ENCODE data around the gene FAM98C.

DNA sequence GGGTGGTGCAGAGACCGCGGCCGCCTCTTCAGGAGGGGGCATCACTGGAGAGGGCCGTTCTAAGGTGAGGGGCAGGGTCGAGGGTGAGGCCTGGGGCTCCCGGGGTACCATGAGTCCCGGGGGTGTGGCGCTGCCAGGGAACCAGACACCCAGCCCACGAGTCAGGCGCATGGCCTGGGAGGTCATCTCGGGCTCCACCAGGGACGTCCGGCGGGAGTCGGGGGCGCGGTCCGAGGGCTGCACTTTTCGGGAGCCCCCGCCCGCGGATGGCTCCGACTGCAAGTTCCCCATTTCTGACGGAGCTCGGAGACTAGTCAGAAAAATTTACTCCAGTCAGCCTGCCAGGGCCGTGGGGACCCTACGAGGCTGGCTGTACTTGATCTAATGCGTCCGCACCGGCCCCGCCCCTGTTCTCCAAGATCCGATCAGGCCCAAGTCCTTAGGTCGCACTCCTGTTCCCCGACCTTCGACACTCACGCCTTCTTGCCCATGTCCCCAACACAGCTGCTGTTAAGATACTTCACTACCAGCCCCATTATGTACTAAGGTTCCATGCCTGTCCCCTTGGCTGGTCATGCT lies 15.8 kb upstream of the FAM98C start:
- TF ChIP-seq, protein P1, sequence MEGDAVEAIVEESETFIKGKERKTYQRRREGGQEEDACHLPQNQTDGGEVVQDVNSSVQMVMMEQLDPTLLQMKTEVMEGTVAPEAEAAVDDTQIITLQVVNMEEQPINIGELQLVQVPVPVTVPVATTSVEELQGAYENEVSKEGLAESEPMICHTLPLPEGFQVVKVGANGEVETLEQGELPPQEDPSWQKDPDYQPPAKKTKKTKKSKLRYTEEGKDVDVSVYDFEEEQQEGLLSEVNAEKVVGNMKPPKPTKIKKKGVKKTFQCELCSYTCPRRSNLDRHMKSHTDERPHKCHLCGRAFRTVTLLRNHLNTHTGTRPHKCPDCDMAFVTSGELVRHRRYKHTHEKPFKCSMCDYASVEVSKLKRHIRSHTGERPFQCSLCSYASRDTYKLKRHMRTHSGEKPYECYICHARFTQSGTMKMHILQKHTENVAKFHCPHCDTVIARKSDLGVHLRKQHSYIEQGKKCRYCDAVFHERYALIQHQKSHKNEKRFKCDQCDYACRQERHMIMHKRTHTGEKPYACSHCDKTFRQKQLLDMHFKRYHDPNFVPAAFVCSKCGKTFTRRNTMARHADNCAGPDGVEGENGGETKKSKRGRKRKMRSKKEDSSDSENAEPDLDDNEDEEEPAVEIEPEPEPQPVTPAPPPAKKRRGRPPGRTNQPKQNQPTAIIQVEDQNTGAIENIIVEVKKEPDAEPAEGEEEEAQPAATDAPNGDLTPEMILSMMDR (IDR thresholded peaks at IDR 0.05; ENCODE audit: low read length), result no peak
- TF ChIP-seq EZH2phosphoT487 (IDR thresholded peaks at IDR 0.05; ENCODE audit: low read length), result no peak
- no peak for TF ChIP-seq EZH2 (optimal IDR thresholded peaks at IDR 0.05; ENCODE audit: low read depth, low read length)

All from MM.1S (cell line).